ENCODE data around the gene LENG1.
"Not testable (repeated sequence)": the region's sequence is repeated elsewhere in the genome, so short reads cannot be mapped to it uniquely, and the experiment has no call there.

The LENG1 gene

DNA sequence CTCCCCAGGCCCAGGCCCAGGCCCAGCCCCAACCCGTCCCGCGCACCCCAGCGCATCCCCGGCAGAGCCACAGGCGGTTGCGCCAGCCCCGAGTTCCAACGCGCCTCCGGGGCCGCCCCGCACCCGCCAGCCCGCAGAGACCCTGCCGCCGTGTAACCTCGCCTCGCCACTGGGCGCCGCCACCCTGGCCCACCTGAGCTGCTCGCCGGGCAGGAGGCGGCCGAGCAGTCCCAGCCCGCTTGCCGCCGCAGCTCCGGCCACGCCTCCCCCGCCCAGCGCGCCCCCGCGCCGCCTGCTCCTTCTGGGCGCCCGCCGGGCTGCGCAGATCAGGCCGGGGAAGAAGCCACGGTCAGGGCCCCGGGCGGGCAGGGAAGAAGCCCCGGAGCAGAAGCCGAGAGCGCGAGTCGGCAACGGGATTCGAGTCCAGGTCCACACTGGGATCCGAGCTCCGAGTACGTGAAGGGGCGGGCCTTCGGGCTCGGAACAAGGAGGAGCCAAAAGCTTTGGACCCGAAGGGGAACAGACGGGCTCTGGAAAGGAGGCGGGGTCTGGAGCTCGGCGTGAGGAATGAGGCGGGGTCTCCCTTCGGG is 29.7 kb upstream of the LENG1 start, which contains the start of gene MBOAT7:
Gene MBOAT7 (minus strand): TSS at position 436 of the 590 bp plus-strand sequence. CDS start 1,072 bp downstream, outside the sequence.
- no peak for DNase-seq

- DNase-seq = no peak
Observed at GRCh38 chr19:54188215-54188871, 28.8 kb upstream of the LENG1 start.

DNA sequence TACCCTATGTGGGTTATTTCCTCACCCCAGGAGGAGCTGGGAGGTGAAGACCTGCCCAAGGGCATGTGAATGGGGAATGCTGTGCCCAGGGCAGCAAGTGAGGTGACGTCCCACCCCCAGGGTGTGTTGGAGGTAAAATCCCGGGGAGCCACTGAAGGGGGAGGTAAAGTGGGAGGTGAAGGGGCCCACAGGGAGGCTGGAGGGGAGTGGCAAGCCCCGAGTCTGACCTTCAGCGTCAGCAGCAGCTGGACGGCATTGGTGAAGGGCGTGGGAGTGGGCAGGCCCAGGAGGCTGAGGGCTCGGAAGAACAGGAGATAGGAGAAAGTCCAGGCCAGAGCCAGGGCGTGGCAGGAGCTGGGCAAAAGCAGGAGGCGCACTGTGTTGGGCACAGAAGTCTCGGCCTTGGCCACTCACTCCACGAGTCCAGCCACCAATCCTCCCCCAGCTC is 27.4 kb upstream of the LENG1 start:
- no peak for DNase-seq

DNA sequence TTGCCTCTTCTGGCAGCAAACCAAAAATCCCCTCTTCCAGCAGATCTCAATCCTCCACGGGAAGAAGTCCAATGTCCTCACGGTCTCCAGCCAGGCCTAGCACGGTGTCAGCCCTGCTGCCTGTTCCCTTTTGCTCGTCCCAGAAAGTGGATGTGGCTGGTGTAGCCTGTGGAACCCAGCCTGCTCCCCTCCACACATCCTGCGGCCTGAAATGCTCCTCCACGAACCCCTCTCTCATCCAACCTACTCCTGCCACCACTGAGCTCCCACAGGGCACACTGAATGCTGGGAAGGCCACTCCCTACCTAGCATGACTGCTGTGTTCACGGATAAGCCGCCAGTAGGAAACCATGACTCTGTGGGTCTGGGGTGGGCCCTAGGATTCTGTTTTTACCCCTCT is 26.8 kb upstream of the LENG1 start:
- DNase-seq = no peak

DNA sequence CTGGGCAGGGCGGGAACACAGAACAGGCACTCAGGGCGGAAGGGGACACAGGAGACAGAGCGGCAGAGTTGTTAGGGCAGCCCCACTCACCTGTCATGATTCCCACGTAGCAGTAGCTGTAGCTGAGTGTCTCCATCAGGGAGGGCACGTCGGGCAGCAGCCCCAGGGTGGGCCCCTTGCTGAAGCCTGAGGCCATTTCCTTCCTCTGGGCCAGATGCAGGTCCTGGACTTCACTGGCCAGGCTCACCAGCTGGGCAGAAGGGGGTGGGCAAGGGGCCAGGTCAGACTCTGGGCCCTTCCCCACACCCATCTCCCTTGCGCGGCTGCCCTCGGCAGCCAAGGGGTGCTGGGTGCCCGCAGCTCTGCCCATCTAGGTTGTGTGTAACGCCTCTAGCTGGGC is 23.9 kb upstream of the LENG1 start:
- no peak for DNase-seq

GRCh38 chr19:54181894-54182293 is 22.4 kb upstream of the LENG1 start:
- not testable (repeated sequence) for DNase-seq

DNA sequence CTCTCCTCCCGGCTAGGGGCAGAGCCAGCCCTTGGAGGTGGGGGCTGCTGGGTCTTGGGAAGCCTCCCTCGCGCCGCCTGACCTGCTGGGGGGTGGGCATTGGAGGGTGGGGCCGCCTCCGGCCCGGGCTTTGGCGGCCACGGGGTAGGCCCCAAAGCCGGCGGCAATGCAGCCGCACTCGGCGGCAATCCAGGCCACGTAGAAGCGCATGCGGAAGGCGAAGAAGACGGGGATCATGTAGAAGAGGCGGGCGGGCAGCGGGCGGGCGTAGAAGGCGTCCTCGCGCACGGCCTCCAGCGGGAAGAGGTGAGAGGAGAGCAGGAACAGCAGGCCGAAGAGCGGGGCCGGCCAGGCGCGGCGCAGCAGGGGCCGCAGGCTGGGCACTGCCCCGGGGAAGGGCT is 21.2 kb upstream of the LENG1 start:
- no peak for DNase-seq

DNA sequence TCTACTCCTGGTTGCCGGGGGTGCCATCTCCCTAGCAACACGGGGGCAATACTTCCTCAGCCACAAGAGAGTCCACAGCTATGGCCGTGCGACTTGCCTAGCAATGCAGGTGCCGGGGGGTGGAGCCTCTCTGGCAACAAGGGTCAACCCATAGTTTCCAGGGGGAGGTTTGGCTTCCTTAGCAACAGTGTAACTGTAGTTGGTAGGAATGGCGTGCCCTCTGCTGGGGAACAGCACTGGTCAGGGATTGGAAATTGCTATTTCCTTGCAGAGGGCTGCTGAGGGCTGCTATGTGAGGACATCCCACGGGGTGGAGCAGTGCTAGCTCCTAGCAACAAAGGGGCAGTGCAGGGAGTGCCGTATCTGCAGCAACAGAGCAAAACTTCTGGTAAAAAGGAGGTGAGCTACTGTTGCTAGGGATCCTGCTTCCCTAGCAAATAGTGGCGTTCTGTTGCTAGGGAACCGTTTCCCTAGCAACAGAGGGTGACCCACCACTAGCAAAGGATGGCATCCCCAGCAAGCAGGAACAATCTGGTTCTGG is 20.5 kb upstream of the LENG1 start:
- no peak for DNase-seq

- DNase-seq = no peak
Observed at GRCh38 chr19:54179262-54179852, 19.8 kb upstream of the LENG1 start.

GRCh38 chr19:54178581-54179261 is 19.2 kb upstream of the LENG1 start:
- no peak for DNase-seq

DNA sequence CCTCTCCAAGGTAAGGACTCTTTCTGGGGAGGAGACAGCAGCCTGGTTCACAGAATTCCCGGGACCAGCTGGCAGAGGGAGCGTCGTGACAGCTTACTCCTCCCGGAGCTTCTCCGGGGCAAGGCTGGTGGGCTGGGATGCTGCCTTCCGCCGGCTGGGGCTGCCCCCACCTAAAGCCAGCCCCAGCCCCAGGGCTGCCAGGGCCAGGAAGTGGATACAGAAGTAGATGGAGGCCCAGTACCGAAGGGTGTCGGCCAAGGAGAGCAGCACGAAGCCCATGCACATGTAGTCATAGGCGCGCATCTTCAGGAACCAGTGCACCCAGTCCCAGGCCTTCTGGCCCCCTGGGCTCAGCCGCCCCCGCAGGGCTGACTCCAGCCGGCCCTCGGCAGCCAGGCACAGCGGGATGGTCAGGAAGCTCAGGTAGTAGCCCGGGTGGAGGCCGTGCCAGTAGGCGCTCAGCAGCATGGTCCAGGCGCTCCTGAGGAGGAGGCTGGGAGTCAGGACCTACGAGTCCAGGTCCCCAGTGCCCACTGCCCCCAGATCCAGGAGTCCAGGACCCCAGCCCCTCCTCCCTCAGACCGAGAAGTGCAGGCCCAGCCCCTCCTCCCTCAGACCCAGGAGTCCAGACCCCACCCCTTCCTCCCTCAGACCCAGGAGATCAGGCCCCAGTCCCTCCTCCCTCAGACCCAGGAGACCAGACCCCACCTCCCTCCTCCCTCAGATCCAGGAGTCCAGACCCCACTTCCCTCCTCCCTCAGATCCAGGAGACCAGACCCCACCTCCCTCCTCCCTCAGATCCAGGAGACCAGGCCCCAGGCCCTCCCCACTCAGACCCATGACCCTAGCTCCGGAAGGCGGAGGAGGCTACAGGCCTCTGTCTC is 14.7 kb upstream of the LENG1 start:
- DNase-seq = no peak

- DNase-seq = no peak
Observed at GRCh38 chr19:54173359-54173699, 13.8 kb upstream of the LENG1 start.

GRCh38 chr19:54172471-54173358 is 13.2 kb upstream of the LENG1 start, which contains the start of gene TMC4:
TMC4 (minus strand) TSS chr19:54173160; CDS start chr19:54173117, 43 bp downstream.
- no peak for DNase-seq

DNA sequence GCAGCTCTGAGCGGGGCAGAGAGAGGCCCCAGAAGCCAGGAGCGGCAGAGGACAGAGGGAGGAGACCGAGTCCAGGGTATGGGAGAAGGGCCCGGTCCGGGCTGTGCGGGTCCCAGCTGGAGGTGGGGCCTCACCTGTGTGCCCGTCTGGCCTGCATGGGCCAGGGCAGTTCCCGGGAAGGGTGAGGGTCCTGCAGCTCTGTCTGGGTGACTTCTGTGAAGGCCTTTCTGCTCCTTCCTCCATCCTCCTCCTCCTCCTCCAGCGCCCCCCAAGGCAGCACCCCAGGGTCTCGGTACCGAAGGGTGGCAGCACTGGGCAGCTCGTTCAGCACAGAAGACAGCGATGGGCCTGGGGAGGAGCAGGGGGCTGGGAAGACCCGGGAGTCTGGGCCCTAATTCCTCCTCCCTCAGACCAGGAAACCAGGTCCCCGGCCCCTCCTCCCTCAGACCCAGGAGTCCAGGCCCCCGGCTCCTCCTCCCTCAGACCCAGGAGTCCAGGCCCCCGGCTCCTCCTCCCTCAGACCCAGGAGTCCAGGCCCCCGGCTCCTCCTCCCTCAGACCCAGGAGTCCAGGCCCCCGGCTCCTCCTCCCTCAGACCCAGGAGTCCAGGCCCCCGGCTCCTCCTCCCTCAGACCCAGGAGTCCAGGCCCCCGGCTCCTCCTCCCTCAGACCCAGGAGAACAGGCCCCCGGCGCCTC is 12.4 kb upstream of the LENG1 start:
- not testable (repeated sequence) for DNase-seq

DNA sequence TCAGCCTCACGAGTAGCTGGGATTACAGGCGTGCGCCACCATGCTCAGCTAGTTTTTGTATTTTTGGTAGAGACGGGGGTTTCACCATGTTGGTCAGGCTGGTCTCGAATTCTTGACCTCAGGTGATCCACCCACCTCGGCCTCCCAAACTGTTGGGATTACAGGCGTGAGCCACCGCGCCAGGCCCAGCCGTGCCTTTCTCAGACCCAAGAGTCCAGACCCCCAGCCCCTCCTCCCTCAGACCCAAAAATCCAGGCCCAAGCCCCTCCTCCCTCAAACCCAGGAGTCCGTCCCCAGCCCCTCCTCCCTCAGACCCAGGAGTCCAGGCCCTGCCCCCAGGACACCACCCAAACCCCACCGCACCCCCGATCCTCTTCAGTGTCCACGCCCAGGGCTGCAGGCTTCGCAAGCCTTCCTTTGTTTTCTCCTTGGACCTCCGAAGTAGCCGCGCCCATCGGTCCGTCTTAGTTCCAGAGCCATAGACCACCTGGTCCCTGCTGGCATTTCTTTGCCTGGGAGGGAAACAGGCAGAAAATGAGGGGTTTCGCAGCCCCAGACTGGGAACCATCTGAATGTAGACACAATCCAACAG is 9.7 kb upstream of the LENG1 start:
- no peak for DNase-seq

DNA sequence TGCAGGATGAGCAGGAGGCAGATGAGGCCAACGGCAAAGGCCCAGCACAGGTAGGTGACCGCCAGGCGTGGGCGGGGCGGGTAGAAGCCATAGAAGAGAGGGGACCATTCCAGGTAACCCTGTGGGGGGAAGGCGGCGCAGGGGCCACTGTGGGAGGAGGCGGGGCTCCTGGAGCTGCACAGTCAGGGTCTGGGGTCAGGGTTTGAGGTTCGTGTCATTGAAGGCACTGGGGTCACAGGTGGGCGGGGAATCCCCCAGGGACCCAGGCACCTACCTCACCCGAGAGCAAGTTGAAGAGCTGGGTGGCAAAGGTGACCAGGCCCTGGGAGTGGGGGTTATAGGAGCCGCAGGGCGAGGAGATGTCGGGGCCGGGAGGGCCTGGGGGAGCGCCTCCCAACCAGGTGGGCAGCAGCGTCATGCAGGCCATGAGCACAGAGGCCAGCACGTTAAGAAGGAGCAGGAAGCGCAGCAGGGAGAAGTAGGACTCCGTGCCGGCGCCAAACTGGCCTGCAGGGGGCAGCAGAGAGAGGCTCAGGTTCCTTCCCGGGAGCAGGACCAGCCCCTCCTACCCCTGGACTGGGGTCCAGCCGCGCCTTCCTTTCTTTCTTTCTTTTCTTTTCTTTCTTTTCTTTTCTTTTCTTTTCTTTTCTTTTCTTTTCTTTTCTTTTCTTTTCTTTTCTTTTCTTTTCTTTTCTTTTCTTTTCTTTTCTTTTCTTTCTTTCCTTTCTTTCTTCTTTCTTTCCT is 8.8 kb upstream of the LENG1 start:
- peak; percentile 45 for DNase-seq

DNA sequence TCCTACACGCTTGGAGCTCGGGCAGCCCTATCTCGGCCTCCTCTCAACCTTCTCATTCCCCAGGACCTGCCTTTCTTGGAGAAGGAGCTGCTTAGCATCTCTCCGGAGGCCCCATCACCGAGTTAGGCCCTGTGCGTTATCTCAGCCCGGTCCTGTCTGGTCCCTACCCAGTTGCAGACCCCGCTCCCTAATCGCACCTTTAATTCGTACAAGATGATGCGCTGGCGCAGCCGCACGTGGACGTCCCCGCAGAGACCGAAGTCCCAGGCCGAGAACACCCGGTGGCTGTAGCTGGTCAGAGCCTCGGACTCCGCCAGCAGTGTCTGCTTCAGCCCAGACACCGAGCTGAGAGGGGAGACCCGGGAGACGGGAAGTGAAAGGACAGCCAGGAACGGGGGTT is 5.7 kb upstream of the LENG1 start:
- no peak for DNase-seq

DNA sequence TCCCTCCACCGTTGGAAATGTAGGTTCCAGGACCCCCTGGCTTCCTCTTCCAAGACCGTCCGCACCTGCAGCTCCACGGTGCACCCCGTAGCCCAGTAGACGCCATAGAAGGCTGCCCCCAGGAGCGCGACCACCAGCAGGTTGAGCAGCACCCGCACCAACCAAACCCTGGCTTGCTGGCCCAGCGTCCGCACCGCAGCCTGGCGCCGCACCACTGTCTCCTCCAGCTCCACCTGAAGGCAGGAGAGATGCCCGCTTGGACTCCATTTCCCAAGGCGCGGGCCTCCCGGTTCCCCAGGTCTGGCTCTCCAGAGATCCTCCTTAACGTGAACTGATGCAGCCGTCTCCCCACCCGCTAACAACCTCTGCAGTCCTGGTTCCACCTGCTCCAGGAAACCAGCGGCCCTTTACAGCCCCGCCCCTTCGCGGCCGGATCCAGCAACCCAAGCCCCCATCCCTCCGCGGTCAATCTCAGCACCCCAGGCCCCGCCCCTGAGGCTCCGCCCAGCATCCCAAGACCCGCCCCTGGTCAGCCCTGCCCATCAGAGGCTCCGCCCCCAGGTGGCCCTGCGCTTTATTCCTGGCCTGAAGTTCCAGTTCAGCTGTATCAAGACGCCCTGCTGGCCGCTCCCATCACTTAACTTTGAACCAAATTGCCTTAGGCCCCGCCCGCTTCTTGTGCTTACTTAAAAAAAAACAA is 5.0 kb upstream of the LENG1 start:
- DNase-seq = no peak

DNA sequence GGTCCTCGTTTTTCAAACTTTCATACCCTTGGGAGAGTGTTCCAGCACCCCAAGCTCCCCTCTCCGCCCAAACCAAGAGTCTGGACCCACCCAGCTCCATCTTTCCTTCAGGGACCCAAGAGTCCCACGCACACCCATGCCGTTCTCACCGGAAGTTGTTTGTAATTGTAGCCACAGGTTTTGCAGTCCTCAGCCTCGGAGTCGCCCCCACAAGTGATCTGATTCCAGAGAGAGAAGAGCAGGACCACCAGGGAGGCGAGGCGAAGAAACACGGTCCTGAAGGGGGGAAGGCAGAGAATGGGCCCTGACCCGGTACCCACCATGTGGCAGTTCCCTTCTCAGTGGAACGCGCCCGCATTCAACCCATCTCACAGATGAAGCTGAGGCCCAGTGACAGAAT is 3.4 kb upstream of the LENG1 start:
- DNase-seq = no peak
